GM12872 (cell line): ENCODE data around the gene EML5.

ENCODE experiments used
- CTCF ChIP-seq: IDR thresholded peaks from 3 replicates; pipeline ENCODE4 v1.5.1; 2011; ENCODE audit warnings: low read depth, mild to moderate bottlenecking, low read length, moderate library complexity; ENCODE audit not compliant: insufficient read depth

EML5 gene

GRCh38 chr14:88823968-88824313 is 31.2 kb upstream of the EML5 start:
- no peak for TF ChIP-seq CTCF

GRCh38 chr14:88821888-88822287 is 29.1 kb upstream of the EML5 start:
- no peak for TF ChIP-seq CTCF

- TF ChIP-seq CTCF = no peak
Measured at GRCh38 chr14:88821378-88821777, 28.6 kb upstream of the EML5 start.

GRCh38 chr14:88818018-88818417 is 25.3 kb upstream of the EML5 start:
- no peak for TF ChIP-seq CTCF

- no peak for TF ChIP-seq CTCF
Measured at GRCh38 chr14:88815980-88816379, 23.2 kb upstream of the EML5 start.

GRCh38 chr14:88808359-88808758 is 15.6 kb upstream of the EML5 start:
- TF ChIP-seq CTCF = no peak

- no peak for TF ChIP-seq CTCF
Measured at GRCh38 chr14:88804477-88804876, 11.7 kb upstream of the EML5 start.

GRCh38 chr14:88804035-88804434 is 11.3 kb upstream of the EML5 start:
- TF ChIP-seq CTCF = no peak
